NCI-H1436 (cell line): ENCODE data around the gene TULP3.
A peak's percentile ranks its signal among the peaks of the same experiment; 100 is the strongest.

ENCODE experiments used
- DNase-seq: peaks from one replicate; lab custom pipeline; 2025; lab: John Stamatoyannopoulos, UW

Gene TULP3

GRCh38 chr12:2930865-2931264 lies 40.2 kb downstream of the TULP3 start:
- DNase-seq = no peak

- no peak for DNase-seq
Measured at GRCh38 chr12:2933586-2933985, 42.9 kb downstream of the TULP3 start.

GRCh38 chr12:2934371-2934770 lies 43.7 kb downstream of the TULP3 start:
- DNase-seq = no peak

GRCh38 chr12:2936301-2936700 lies 45.6 kb downstream of the TULP3 start:
- DNase-seq = no peak

DNA sequence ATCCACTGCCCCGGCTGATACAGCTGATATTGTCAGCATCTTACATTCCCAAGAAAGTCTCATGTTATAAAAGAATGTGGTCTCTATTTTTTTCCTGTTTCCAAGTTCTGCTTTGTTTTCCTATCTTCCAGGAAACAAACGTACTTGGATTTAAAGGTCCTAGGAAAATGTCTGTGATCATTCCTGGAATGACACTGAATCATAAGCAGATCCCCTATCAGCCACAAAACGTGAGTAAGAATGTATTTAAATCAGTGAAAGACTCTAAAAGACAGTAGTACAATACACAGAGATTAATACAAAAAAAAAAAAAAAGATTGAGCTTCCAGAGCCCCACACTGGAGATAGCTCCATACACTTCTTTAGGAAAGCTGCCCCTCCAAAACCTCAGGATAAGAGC lies 46.8 kb downstream of the TULP3 start:
- no peak for DNase-seq

GRCh38 chr12:2939191-2939590 lies 48.5 kb downstream of the TULP3 start:
- DNase-seq = no peak

- no peak for DNase-seq
Measured at GRCh38 chr12:2940564-2940963, 49.9 kb downstream of the TULP3 start.

- no peak for DNase-seq
Measured at GRCh38 chr12:2941524-2941923, 50.8 kb downstream of the TULP3 start.

DNA sequence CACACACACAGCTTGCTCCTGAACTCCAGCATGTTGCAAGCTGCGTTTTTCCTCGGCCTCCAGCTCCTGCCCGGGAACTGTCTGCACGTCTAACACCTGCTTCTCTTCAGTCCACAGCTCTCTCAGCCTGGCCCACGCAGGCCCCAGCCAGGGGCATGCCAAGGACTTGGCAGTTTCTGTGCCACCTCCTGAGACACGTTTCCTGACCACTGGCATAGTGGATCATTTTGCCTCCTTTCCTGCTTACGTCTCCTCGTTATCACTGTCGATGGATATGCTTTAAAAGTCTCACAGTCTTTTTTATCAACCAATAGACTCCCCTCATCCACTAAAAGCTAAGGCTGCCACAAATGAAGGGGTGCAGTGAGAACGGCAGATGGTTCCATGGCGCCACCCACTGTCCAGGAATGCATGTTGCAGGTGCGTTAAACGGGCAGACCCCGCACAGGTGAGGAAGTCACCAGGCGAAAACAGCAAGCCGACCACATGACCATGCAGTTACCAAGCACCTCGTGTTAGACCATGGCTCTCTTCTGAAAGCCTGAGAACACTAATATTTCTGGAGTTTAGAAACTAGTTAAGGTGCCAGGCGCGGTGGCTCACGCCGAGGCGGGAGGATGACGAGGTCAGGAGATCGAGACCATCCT lies 53.8 kb downstream of the TULP3 start:
- DNase-seq = peak; percentile 40

- DNase-seq = no peak
Measured at GRCh38 chr12:2949411-2949810, 58.7 kb downstream of the TULP3 start.

- DNase-seq = no peak
Measured at GRCh38 chr12:2955888-2956287, 65.2 kb downstream of the TULP3 start.

DNA sequence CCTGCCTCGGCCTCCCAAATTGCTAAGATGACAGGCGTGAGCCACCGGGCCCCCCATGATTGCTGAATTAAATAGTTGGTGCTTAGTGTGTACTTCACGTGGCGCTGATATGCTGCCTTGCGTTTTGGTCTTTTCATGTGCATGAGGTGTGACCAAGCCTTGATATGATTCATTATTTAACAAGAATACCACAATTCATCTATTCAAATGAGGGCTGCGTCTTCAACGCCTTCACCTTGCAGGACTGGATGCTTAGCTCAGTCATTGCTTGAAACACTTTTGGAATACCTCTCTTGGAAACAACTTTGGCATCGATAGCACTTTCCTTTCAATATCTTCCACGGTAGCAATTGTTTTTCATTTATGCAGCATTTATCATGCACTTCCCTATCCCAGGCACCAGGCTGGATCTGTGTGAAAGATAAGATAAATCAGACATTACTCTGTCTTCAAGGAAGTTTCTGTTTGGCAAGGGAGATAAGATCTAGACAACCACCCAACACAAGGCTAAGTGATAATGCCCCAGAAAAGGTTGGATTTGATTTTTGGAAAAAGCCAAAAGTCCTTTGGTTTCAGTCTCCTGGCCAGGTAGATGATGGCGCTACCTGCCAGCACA lies 67.2 kb downstream of the TULP3 start:
- no peak for DNase-seq

DNA sequence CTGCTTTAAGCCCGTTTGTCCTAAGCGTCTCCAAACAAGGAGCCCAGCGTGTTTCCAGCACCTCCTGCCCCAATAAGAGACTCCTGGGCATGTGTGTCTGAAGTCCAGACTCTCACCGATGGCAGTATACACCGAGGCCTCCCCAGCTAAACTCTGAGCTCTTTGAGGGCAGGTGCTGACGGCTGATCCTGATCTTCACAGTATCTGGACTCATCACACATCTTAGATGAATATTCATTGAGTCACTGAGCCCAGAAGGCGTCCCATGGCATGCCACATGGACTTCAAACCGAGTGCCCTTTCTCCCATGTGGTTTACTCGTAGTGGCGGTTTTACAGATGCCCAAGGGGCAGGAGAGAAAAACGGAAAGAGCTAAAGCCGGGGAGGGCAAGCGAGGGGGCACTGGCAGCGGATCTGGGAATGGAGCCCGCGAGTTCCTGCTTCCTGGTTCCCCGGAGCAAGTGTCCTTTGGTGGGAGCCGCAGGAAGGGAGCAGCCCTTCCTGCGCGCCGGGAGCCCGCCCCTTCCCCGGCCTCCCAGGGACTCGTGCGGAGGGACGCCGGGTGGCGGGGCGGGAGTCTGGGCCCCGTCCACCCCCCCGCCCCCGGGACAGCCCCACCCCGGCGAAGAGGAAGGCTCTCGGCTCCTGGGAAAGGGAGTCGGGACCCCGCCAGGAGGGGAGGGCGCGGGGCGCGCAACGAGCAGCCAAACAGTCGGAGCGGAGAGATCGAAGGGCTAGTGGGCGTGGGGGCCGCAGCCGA lies 67.9 kb downstream of the TULP3 start:
- DNase-seq = no peak

DNA sequence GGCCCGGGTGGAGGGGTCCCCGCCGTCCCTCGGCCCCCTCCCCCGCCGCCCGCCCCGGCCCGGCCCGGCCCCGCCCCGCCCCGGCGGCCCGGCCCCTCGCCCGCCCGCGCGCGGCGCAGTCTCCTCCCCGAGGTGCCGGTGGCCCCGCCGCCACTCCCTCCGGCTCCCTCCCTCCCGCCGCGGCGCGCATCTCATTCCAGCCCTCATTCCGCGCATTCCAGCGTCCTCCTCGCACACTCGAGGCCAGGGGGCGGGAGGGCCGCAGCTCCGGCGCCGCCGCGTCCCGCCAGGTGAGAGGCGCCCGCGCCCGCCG lies 68.5 kb downstream of the TULP3 start, which contains the start of gene TEAD4:
TEAD4 (plus strand) TSS at position 206 of the 313 bp plus-strand sequence.
- no peak for DNase-seq

DNA sequence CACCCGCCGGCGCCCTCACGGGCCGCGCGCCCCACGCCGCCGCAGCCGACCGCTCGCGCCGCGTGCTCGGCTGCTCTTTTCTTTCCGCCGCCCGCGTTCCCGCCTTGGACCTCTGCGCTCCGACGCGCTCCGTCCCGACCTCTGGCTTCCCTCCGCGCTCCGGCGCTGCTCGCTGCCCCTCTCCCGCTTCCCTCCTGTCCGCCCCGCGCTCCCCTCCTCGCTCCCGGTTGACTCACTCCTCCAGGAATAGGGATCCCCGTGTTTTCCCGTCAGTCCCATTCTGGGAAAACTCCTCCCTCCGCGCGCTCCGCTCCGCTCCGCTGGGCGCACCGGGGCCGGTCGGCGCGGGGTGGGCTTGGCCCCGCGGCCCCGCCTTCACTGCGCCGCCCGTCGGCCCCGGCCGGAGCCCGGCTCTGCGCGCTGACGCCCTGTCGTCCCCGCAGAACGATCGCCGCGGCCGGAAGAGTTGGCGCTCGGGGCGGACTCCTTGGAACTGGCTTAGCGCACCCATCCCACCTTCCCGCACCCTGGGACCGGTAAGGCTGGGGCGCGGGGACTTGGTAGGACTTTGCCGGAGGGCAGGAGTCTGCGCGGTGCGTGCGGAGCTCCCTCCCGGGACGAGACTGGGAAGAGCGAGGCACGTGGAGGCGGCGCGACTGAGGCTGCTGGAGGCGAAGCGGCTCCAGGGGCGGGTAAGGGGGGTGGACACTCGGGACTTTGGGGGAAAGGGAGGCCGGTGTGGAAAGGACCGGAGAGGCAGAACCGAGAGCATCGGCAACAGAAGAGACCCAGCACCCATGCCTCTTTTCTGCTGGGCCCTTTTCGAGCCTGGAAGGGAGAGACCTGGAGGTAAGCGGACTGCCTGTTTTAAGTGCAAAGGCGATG lies 69.1 kb downstream of the TULP3 start:
- DNase-seq = no peak

DNA sequence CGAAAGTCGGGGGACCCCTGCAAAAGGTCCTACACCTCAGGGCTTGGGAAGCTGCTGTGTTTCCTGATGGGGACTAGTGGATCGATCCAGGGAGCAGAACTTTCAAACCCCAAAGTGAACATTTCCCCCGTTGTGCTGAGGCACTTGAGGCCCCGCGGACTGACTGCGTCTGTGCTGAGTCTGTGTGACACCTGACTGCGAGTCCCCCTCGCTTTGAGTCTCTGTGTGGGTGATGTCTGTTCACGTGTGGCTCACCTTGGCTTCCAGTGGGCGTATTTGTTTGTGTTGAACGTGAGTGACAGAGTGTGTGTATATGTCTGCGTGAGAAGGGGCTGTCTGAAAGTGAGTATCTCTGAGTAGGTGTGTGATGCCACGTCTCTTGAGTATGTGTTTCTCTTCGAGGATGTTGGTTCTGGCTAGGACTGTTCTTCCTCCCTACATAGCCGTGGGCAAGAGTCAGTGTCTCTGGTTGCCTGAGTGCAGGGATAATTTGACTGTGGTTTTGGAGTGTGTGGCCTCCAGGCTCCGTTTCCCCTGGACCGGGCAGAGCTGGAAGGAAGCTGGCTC lies 69.8 kb downstream of the TULP3 start:
- DNase-seq = no peak

- no peak for DNase-seq
Measured at GRCh38 chr12:2960996-2961616, 70.4 kb downstream of the TULP3 start.

DNA sequence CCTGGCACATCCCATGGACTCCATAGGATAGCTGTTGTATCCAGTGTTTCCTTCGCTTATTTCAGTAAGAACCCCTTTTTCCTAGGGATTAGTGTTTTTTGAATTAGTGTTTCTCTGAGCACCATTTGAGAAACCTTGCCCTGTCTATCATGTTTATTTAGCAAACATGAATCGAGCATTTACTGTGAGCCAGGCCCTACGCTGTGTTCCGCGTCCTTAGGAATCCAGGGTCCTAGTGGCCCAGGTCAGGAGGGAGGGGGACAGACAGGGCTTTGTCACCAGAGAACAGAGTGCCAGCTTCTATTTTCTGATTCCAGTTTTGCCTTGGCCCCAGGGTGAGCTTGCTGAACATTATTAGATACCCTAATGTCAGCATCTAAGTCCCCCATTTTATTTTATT lies 71.0 kb downstream of the TULP3 start:
- DNase-seq = no peak

DNA sequence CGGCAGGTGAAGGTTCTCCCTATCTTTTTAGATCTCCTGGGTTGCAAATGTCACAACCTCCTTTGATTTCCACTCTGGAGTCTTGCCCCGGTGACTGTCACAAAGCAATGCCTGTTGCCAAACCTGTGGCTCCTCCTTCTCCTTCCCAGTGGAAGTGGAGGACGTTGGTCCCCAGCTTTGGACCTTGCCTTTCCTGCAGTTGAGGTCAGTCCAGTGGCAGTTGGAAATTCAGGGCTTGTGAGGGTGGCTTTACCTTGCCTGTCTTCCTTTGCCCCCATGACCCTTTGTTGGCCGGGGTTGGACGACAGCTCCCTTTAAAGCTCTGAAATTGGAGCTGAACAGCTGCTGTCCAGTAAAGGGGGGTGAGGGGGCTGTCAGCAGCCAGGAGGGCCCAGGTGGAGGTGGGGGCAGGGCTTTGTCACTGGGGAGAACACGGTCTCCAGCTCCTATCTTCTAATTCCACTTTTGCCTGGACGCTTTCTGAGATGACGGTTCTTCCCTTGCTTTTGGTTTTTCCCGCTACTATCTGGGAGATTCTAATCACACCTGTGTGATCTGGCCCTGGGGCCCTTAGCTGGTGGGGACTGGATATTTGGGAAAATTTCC lies 72.6 kb downstream of the TULP3 start:
- DNase-seq = no peak

DNA sequence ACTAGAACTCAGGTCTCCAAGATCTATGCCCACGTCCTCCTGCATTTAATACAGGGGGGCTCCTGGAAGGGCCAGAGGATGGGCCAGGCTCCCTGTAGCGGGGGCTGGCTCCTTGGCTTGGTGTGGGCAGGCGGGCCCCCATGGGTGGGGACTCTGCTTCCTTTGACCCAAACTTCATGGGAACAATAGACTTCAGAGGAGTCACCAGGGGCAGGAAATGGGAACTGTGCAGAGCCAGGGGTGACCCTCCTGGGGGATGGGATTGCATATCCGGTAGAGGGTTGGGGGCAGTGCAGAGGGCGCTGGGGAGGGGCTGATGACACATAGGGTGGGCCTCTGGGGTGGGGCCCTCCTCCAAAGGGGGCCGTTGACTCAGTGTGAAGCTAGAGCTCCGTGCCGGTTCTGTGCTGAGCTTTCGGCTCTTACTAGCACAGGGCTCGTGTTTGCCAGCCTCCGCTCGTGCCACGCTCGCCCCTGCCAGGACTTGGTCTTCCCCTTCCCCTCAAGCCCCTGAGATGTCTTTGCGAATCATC lies 73.1 kb downstream of the TULP3 start:
- DNase-seq = no peak

GRCh38 chr12:2967651-2968050 lies 77.0 kb downstream of the TULP3 start:
- no peak for DNase-seq
